Activated CD4-positive, alpha-beta T cell treated with anti-CD3 and anti-CD28 coated beads, Interleukin-2, amount 50 U/mL, for 1 hour (primary cell): ENCODE measurements around the gene ZBTB22.
"Not testable (repeated sequence)": the region's sequence is repeated elsewhere in the genome, so short reads cannot be mapped to it uniquely, and the experiment has no call there.

Source experiments
- DNase-seq: peaks from one replicate; pipeline ENCODE4 v3.0.0-alpha.2; 2020

The ZBTB22 gene

DNA sequence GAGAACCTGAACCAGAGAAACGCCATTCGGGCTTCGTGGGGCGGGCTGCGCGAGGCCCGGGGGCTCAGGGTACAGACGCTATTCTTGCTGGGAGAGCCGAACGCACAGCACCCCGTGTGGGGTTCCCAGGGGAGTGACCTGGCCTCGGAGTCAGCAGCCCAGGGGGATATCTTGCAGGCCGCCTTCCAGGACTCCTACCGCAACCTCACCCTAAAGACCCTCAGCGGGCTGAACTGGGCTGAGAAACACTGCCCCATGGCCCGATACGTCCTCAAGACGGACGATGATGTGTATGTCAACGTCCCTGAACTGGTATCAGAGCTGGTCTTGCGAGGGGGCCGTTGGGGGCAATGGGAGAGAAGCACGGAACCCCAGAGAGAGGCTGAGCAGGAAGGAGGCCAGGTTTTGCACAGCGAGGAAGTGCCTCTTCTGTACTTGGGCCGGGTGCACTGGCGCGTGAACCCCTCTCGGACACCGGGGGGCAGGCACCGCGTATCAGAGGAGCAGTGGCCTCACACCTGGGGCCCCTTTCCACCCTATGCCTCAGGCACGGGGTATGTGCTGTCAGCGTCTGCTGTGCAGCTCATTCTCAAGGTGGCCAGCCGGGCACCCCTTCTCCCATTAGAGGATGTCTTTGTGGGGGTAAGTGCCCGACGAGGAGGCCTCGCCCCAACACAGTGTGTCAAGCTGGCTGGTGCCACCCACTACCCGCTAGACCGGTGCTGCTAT lies 39.7 kb downstream of the ZBTB22 start:
- DNase-seq, result no peak

DNA sequence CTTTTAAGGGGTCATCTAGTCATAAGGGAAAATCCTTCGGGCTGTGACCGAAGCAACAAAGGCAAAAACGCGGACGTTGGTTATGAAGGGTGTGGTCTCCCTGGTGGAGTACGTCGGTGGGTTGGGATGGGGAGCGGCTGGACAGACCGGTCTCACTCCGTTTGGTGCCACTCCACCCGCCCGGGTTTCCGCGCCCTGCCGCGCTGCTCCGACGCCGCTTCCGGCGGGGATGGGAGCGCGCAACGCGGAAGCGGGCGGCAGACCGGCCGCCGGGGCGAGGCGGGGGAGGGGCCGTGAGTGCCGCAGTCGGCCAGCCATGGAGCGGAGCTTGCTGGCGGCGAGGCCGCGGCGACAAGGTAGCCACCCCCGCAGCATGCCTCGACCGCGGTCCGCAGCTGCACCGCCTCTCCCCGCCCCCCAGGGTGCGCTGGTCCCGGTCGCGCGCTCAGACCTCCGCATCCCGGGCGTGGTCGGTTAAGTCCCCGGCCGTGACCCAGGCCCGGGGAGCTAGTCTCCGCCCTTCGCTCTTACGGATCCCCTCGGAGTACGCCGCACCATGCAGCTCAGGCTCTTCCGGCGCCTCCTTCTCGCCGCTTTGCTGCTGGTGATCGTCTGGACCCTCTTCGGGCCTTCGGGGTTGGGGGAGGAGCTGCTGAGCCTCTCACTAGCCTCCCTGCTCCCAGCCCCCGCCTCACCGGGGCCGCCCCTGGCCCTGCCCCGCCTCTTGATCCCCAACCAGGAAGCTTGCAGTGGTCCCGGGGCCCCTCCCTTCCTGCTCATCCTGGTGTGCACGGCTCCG lies 40.5 kb downstream of the ZBTB22 start, which contains the start of gene B3GALT4:
Gene B3GALT4 (plus strand): TSS at position 260 of the 799 bp plus-strand sequence. CDS start 297 bp downstream, at position 557.
- peak; percentile 58 for DNase-seq

DNA sequence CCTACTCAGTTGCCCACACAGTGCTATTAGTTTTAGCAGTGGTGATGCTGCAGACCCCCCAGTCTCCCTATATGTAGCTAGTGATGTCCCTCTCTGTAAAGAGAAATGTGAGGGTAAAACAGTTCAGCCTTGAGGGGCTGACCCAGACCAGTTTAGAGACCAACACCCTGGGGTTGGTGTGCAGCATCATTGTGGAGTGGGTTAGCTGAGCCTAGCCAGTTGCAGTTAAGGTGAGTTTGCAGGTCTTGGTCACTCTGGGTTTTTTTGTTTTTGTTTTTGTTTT lies 41.0 kb downstream of the ZBTB22 start:
- no peak for DNase-seq

DNA sequence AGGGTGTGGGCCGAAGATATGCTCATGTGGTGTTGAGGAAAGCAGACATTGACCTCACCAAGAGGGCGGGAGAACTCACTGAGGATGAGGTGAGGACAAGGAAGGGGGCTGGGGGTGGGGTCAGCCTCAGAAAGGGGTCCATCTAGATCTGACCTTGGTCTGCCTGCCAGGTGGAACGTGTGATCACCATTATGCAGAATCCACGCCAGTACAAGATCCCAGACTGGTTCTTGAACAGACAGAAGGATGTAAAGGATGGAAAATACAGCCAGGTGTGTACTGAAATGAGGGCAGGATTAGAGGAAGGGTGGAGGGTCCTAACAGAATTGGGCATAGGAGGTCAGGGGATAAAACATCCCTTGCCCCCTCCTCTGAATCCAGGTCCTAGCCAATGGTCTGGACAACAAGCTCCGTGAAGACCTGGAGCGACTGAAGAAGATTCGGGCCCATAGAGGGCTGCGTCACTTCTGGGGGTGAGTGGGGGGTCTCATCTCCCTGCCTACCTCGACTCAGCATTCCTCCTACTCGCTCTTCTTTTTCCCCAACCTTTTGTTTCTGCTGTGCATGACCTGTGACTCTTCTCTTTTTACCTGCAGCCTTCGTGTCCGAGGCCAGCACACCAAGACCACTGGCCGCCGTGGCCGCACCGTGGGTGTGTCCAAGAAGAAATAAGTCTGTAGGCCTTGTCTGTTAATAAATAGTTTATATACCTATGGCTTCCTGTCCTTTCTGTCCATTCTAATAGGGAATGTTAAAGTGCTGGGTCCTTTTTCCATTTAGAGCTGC lies 41.6 kb downstream of the ZBTB22 start:
- not testable (repeated sequence) for DNase-seq

DNA sequence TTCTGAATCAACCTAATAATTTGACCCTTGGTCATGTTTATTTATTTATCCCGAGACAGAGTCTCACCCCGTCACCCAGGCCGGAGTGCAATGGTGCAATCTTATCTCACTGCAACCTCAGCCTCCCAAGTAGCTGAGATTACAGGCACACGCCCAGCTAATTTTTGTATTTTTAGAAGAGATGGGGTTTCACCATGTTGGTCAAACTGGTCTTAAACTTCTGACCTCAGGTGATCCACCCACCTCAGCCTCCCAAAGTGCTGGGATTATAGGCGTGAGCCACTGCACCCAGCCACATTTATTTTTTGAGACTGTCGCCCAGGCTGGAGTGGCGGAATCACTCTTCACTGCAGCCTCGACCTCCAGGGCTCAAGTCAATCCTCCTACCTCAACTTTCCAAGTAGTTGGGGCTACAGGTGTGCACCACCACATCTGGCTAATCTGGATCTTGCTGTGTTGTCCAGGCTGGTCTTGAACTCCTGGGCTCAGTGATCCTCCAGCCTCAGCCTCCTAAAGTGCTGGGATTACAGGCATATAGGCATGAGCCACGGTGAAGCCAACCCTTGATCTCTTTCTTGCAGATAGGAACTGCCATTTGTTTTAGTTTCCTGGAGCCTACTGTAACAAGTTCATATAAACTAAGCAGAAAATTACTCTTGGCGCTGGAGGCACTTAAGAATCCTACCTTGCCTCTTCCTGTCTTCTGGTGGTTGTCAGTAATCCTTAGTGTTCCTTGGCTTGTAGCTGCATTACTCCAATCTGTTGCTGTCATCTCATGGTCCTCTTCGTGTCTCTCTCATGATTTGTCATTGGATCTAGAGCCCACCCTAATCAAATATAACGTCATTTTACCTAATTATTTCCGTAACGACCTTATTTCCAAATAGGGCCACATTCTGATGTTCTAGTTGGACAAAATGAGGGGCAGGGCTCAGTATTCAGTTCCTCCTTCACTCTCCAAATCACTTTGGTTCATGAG lies 43.3 kb downstream of the ZBTB22 start:
- no peak for DNase-seq

DNA sequence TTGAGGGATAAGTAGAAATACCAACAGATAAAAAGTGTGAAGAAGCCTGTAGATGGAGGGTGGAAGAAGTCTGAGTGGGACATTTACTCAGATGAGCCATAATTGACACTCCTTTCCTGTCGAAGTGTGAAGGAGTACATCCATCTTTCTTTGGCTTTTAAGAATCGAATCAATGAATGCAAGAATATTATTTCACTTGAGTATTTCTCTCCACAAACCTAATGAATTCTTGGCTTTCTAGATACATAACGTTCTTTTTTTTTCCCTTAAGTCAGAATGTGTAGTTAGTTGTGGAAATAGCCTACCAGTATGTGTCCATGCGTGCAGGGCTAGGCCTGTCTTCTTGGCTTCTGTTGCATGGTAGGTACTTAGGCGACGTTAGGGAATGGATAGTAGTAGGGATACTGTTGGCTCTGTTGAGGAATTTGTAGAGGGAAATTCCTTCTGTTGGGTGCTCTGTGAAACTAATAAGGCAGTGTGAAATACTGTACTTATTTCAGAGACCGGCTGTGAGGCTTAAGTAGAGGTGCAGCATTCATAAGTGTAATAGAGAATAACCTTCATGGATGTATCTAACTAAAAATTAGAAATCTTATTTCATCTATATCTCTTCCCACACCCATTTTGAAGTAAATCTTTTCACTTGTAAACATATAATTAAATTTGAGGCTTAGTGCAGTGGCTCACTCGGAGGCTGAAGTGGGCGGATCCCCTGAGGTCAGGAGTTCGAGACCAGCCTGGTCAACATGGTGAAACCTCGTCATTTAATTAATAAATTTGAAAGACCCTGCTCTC lies 44.2 kb downstream of the ZBTB22 start:
- no peak for DNase-seq

DNA sequence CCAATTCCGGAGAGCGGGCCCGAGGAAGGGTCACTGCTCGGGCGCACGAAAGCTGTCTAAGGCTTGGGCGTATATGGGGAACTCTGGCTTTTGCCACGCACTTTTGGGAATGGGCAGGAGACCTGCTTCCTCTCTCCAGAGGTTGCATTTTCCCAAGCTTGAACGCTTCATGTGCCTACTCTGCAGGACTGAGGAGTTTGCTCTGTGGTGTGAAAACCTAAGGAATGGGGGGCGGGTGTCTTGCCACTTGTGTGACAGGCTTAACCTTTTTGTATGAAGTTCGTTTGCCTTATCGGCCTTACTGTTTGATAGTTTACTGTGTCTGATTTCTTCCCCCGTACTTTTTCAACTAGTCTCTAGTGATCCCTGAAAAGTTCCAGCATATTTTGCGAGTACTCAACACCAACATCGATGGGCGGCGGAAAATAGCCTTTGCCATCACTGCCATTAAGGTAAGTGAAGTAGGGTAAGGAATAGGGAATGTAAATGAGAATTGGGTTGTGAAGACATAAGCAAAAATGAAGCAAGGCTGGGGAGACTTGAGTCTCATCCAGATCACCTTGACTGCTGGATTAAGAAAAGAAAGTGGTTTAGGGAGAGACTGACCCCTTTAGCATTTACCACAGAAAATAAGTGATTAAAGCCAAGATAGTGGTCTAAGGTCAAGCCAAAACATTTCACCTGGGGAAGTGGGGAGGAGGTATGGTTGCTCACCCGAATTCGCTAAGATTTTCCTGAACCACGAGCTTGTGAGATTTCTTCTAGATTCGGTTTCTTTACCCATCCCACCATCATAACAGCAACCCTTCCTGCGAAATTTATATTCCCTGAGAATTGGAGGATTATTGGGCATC lies 45.0 kb downstream of the ZBTB22 start:
- no peak for DNase-seq

DNA sequence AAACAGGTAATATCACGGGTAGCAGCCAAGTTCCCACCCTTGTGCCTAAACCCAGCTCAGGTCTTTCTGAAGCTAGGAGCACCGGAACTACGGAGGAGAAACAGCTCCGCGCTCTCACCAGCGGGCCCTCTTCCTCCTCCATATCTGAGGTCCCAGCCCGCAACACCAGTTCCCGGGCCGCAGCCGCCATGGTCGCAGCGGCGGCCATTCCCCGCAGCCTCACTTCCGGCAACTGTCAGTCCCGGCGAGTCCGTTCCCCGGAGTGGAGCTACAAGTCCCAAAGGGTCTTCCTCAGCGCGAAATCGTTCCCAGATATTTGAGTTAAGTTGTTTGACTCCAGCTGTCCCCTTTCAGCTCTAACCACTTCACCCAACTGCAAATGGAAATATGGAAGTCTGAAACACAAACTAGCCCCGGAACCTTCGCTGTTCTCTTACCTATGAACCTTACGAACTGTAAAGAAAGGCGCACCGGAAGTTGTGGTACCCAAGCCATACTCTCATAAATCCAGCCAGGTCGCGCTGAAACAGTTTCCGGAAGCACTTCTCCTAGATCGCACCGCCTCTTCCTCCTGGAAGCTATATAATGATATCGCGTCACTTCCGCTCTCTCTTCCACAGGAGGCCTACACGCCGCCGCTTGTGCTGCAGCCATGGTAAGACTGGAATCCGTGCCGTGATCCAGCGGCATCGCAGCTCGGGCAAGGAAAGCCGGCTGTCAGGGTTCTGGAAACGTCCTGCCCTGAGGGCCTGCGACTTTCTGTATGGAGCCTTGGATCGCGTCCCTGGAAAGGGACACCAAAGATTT lies 45.9 kb downstream of the ZBTB22 start, which contains the start of the genes RPS18 and VPS52:
Gene RPS18 (plus strand): TSS at position 608 of the 807 bp plus-strand sequence. CDS start 45 bp downstream, at position 653.
Gene VPS52 (minus strand): TSS at position 409 of the 807 bp plus-strand sequence. CDS start 201 bp downstream, at position 208.
- DNase-seq, result peak; percentile 87

DNA sequence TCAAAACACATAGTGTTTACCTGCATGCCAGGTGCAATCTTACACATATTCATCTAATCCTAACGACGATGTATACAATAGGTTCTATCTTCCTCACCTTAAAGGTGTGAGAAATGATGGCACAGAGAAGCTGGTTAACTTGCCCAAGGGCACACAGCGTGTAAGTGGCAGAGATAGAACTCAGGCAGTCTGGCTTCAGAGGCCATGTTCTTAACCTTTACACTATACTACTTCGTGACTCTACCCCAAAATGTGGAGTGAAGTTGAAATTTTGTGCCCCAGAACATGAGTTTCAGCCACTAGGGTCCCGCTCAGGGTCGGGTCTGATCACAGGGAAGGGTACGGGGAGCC lies 46.5 kb downstream of the ZBTB22 start:
- DNase-seq, result no peak
